ENCODE measurements around the gene STAG1. TPM values are rescaled to one million over a fixed set of nuclear protein-coding genes. Genes with fewer than 3 reads are reported as not detected.
"Not testable (repeated sequence)": the region's sequence is repeated elsewhere in the genome, so short reads cannot be mapped to it uniquely, and the experiment has no call there.

STAG1 gene
- total RNA-seq, 2 donors from 2014 or later: 26.8 to 56.4 TPM

GRCh38 chr3:136562026-136562425 is 190.2 kb downstream of the STAG1 start:
- ATAC-seq (ENCODE audit: insufficient number of reproducible peaks, low FRiP score, low read depth): no peak
- Histone ChIP-seq H3K36me3 (no peaks in the 10 kb centered on the region), H3K27ac (no peak overlapping the region), H3K9me3 (no peaks in the 10 kb centered on the region), H3K4me3 (no peak overlapping the region), H3K4me1 (ENCODE audit: control insufficient read depth in 1 of 2, low read depth in 2 of 2) (no peaks in the 10 kb centered on the region), H3K27me3 (replicated peaks; ENCODE audit: insufficient read depth) (no peaks in the 10 kb centered on the region)
- no peak for TF ChIP-seq CTCF (IDR thresholded peaks at IDR 0.05)
- no peak for DNase-seq (ENCODE audit: low spot score)

GRCh38 chr3:136559896-136560295 is 192.3 kb downstream of the STAG1 start:
- H3K27me3 ChIP-seq (replicated peaks; ENCODE audit: insufficient read depth): no peaks in the 10 kb centered on the region
- H3K9me3 ChIP-seq: no peaks in the 10 kb centered on the region
- ATAC-seq (ENCODE audit: insufficient number of reproducible peaks, low FRiP score, low read depth) (no peak), DNase-seq (ENCODE audit: low spot score) (no peak)
- H3K27ac ChIP-seq: no peak overlapping the region
- no peak for TF ChIP-seq CTCF (IDR thresholded peaks at IDR 0.05)
- H3K36me3 ChIP-seq: no peaks in the 10 kb centered on the region
- no peaks in the 10 kb centered on the region for H3K4me1 ChIP-seq (ENCODE audit: control insufficient read depth in 1 of 2, low read depth in 2 of 2)
- H3K4me3 ChIP-seq: no peak overlapping the region

GRCh38 chr3:136549461-136549860 is 202.7 kb downstream of the STAG1 start:
- not testable (repeated sequence) for H3K4me3 ChIP-seq; ATAC-seq (ENCODE audit: insufficient number of reproducible peaks, low FRiP score, low read depth); H3K27me3 ChIP-seq (replicated peaks; ENCODE audit: insufficient read depth); DNase-seq (ENCODE audit: low spot score); H3K27ac ChIP-seq; H3K36me3 ChIP-seq; H3K9me3 ChIP-seq
- peaks cover 2 to 14% of the 10 kb centered on the region in 2 donors for H3K4me1 ChIP-seq (ENCODE audit: control insufficient read depth in 1 of 2, low read depth in 2 of 2)

GRCh38 chr3:136547293-136547692 is 204.9 kb downstream of the STAG1 start:
- Histone ChIP-seq H3K4me3 (no peak overlapping the region), H3K36me3 (no peaks in the 10 kb centered on the region), H3K27ac (no peak overlapping the region), H3K27me3 (replicated peaks; ENCODE audit: insufficient read depth) (no peaks in the 10 kb centered on the region), H3K9me3 (no peaks in the 10 kb centered on the region), H3K4me1 (ENCODE audit: control insufficient read depth in 1 of 2, low read depth in 2 of 2) (peaks cover 2 to 19% of the 10 kb centered on the region in 2 donors)
- ATAC-seq (ENCODE audit: insufficient number of reproducible peaks, low FRiP score, low read depth): no peak
- DNase-seq (ENCODE audit: low spot score): no peak
- no peak for TF ChIP-seq CTCF (IDR thresholded peaks at IDR 0.05)

- no peak for TF ChIP-seq CTCF (IDR thresholded peaks at IDR 0.05)
- H3K4me1 ChIP-seq (ENCODE audit: control insufficient read depth in 1 of 2, low read depth in 2 of 2): peaks cover 2 to 19% of the 10 kb centered on the region in 2 donors
- no peaks in the 10 kb centered on the region for H3K27me3 ChIP-seq (replicated peaks; ENCODE audit: insufficient read depth)
- no peak overlapping the region for H3K4me3 ChIP-seq
- no peaks in the 10 kb centered on the region for H3K36me3 ChIP-seq
- no peak overlapping the region for H3K27ac ChIP-seq
- no peak for ATAC-seq (ENCODE audit: insufficient number of reproducible peaks, low FRiP score, low read depth)
- DNase-seq (ENCODE audit: low spot score): no peak
- H3K9me3 ChIP-seq: no peaks in the 10 kb centered on the region
Measured at GRCh38 chr3:136546720-136547119, 205.5 kb downstream of the STAG1 start.

- no peak overlapping the region for H3K4me3 ChIP-seq
- H3K9me3 ChIP-seq: no peaks in the 10 kb centered on the region
- DNase-seq (ENCODE audit: low spot score) (no peak), ATAC-seq (ENCODE audit: insufficient number of reproducible peaks, low FRiP score, low read depth) (no peak)
- peaks cover 2 to 19% of the 10 kb centered on the region in 2 donors for H3K4me1 ChIP-seq (ENCODE audit: control insufficient read depth in 1 of 2, low read depth in 2 of 2)
- TF ChIP-seq CTCF (IDR thresholded peaks at IDR 0.05): no peak
- H3K36me3 ChIP-seq: no peaks in the 10 kb centered on the region
- H3K27ac ChIP-seq: no peak overlapping the region
- H3K27me3 ChIP-seq (replicated peaks; ENCODE audit: insufficient read depth): no peaks in the 10 kb centered on the region
Measured at GRCh38 chr3:136545664-136546268, 206.4 kb downstream of the STAG1 start.
